ENCODE measurements around the gene E2F7. TPM values are rescaled to one million over a fixed set of nuclear protein-coding genes. Genes with fewer than 3 reads are reported as not detected.

Gene E2F7
- total RNA-seq, 1 experiment from 2014 or later, result 13.1 TPM

GRCh38 chr12:77078231-77078630, 12.9 kb upstream of the E2F7 start:
- intact Hi-C loops (cut with micrococcal nuclease; ENCODE audit: unreplicated experiment) (no loop called here), in situ Hi-C loops (cut with HindIII; ENCODE audit: low pct_unique_long_range_greater_than_20kb, low sequenced_read_pairs) (no loop called here)
- no TSS peak for BruUV-seq (replicated peaks)
- no peaks in the 10 kb centered on the region for H3K4me1 ChIP-seq (ENCODE audit: control insufficient read depth, insufficient read depth, low read length)
- H3K27ac ChIP-seq (ENCODE audit: low read length), result no peak overlapping the region
- H3K4me3 ChIP-seq (ENCODE audit: low read depth in 2 of 2, low read length in 2 of 2), result no peak overlapping the region
- DNase-seq (ENCODE audit: low read depth, low spot score) (no peak), ATAC-seq (no peak)
- POLR2A ChIA-PET, result no interaction called here
- CTCF ChIA-PET, result no interaction called here
- H3K27me3 ChIP-seq (ENCODE audit: control insufficient read depth, insufficient read depth, low read length), result no peaks in the 10 kb centered on the region
- TF ChIP-seq POLR2AphosphoS5 (IDR thresholded peaks at IDR 0.05; ENCODE audit: low read depth, low read length), result no peak
- no peak for TF ChIP-seq CTCF (IDR thresholded peaks at IDR 0.05)
- no peak for TF ChIP-seq REST (IDR thresholded peaks at IDR 0.05; ENCODE audit: insufficient read depth in 1 of 2, low read depth in 2 of 2, low read length in 1 of 2)
- no peak for TF ChIP-seq TCF7L2 (IDR thresholded peaks at IDR 0.05; ENCODE audit: low read depth, low read length)
- TF ChIP-seq SIN3A (IDR thresholded peaks at IDR 0.05; ENCODE audit: borderline replicate concordance, insufficient read depth, low read depth, low read length), result no peak
- H3K9me3 ChIP-seq (ENCODE audit: control insufficient read depth, insufficient read depth, low read depth, low read length), result no peaks in the 10 kb centered on the region
- H3K36me3 ChIP-seq (ENCODE audit: control insufficient read depth, insufficient read depth, low read length), result no peaks in the 10 kb centered on the region

GRCh38 chr12:77076886-77077285, 11.5 kb upstream of the E2F7 start:
- in situ Hi-C loops (cut with HindIII; ENCODE audit: low pct_unique_long_range_greater_than_20kb, low sequenced_read_pairs), result no loop called here
- CTCF ChIA-PET, result no interaction called here
- H3K4me3 ChIP-seq (ENCODE audit: low read depth in 2 of 2, low read length in 2 of 2), result no peak overlapping the region

More at GRCh38 chr12:77076886-77077285, 11.5 kb upstream of the E2F7 start:
- no TSS peak for BruUV-seq (replicated peaks)
- H3K4me1 ChIP-seq (ENCODE audit: control insufficient read depth, insufficient read depth, low read length), result no peaks in the 10 kb centered on the region
- H3K27me3 ChIP-seq (ENCODE audit: control insufficient read depth, insufficient read depth, low read length), result no peaks in the 10 kb centered on the region
- H3K9me3 ChIP-seq (ENCODE audit: control insufficient read depth, insufficient read depth, low read depth, low read length), result no peaks in the 10 kb centered on the region
- POLR2A ChIA-PET, result no interaction called here
- DNase-seq (ENCODE audit: low read depth, low spot score) (no peak), ATAC-seq (no peak)
- no peak for TF ChIP-seq SIN3A (IDR thresholded peaks at IDR 0.05; ENCODE audit: borderline replicate concordance, insufficient read depth, low read depth, low read length)
- TF ChIP-seq CTCF (IDR thresholded peaks at IDR 0.05), result no peak
- TF ChIP-seq TCF7L2 (IDR thresholded peaks at IDR 0.05; ENCODE audit: low read depth, low read length), result no peak
- no peak for TF ChIP-seq POLR2AphosphoS5 (IDR thresholded peaks at IDR 0.05; ENCODE audit: low read depth, low read length)
- TF ChIP-seq REST (IDR thresholded peaks at IDR 0.05; ENCODE audit: insufficient read depth in 1 of 2, low read depth in 2 of 2, low read length in 1 of 2), result no peak
- no peak overlapping the region for H3K27ac ChIP-seq (ENCODE audit: low read length)
- intact Hi-C loops (cut with micrococcal nuclease; ENCODE audit: unreplicated experiment), result no loop called here
- H3K36me3 ChIP-seq (ENCODE audit: control insufficient read depth, insufficient read depth, low read length), result no peaks in the 10 kb centered on the region

All from Panc1 (cell line).